HG03139 (cell line): Measurements from ENCODE around the gene CCDC87.
"Not testable (repeated sequence)": the region's sequence is repeated elsewhere in the genome, so short reads cannot be mapped to it uniquely, and the experiment has no call there.

ENCODE experiments used
- ATAC-seq: cut with Tn5 transposase; IDR thresholded peaks from one replicate; pipeline ENCODE4 v1.9.1; 2021; ENCODE audit not compliant: unreplicated experiment

The CCDC87 gene, protein sequence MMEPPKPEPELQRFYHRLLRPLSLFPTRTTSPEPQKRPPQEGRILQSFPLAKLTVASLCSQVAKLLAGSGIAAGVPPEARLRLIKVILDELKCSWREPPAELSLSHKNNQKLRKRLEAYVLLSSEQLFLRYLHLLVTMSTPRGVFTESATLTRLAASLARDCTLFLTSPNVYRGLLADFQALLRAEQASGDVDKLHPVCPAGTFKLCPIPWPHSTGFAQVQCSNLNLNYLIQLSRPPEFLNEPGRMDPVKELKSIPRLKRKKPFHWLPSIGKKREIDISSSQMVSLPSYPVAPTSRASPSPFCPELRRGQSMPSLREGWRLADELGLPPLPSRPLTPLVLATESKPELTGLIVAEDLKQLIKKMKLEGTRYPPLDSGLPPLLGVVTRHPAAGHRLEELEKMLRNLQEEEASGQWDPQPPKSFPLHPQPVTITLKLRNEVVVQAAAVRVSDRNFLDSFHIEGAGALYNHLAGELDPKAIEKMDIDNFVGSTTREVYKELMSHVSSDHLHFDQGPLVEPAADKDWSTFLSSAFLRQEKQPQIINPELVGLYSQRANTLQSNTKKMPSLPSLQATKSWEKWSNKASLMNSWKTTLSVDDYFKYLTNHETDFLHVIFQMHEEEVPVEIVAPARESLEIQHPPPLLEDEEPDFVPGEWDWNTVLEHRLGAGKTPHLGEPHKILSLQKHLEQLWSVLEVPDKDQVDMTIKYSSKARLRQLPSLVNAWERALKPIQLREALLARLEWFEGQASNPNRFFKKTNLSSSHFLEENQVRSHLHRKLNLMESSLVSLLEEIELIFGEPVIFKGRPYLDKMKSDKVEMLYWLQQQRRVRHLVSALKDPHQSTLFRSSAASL

GRCh38 chr11:66592457-66593302, at the start of gene CCDC87, which contains the start of gene CCS:
Gene CCDC87, minus strand, starts transcription at chr11:66593063. Its CDS starts 48 bp downstream, at chr11:66593015.
Gene CCS, plus strand, starts transcription at chr11:66593185. Its CDS starts 77 bp downstream, at chr11:66593262.
- ATAC-seq = peak; percentile 86

GRCh38 chr11:66641834-66642233, 49.0 kb upstream of the CCDC87 start:
- ATAC-seq = no peak

GRCh38 chr11:66639814-66640340, 47.0 kb upstream of the CCDC87 start:
- ATAC-seq = not testable (repeated sequence)

GRCh38 chr11:66639066-66639813, 46.4 kb upstream of the CCDC87 start:
- no peak for ATAC-seq

DNA sequence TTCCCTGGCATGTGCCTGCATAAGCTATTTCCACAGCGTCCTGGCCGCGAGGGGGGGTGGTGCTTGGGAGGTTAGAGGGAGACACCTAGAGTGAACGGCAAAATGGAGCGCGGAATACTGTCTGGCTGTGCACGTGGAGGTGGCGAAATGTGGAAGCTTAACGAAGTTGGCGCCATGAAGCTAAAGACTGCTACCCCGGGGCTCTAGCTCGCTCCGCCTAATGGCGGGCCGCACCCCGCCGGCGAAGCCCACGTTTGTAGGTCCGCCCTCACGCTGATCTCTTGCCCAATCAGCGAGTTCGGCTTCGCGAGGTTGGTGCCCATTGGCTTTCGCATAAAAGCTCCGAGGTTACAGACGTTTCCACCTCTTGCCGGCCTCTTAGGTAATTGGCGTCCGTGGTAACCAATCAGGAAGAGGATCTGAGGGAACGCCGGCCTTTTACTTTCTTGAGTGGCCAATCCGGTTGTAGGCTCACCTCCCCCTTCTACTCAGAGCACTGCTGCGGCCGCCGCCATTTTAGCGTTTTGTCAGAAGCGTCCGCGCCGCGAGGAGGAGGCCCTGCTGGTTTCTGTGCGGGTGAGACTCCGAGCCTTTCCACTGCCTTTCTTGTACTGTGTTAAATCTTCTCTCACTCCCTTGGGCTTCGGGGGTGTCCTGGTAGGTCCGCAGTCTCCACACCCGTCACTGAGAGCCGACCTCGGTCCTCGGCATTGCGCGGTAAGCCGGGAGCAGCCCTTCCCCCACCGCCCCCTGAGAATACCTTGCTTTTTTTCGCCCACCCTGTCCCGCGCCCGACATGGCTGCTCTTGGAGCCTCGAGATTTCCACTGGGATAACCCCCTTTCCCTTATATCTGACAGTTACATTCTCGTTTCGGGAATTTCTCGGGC, 45.6 kb upstream of the CCDC87 start, which contains the start of gene RBM4:
TSS of gene RBM4 (plus strand) at position 527 of the 889 bp plus-strand sequence. CDS start 1,009 bp downstream, outside the sequence.
- peak; percentile 91 for ATAC-seq

DNA sequence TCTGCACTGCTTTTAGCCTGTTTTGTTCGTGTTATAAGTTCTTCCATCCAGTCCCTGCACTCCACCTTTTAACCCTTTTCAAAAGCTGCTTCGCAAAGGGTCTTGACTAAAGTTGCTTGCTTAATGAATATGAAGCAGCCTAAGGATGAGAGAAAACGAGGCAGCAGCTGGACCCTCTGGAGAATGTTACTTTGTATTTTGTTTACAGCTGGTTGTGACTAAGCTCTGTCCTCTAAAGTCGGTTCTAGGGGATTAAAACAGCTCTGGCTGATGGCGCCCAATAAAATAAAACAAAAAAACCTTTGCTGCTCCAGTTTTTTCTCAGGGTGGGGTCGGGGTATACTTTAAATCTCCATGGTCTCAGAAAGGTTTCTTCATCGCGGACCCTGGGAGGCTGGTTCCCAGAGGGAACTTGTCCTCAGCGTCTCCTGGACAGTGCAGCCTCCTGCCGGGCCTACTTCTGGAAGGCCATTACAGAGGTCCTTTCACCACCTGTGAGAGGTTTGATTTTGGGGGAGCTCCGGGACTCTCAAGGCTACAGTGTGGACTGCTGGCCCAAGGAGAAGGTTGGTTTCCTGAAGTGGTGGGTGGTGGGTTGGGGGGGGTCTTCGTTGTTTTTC, 44.8 kb upstream of the CCDC87 start:
- no peak for ATAC-seq

DNA sequence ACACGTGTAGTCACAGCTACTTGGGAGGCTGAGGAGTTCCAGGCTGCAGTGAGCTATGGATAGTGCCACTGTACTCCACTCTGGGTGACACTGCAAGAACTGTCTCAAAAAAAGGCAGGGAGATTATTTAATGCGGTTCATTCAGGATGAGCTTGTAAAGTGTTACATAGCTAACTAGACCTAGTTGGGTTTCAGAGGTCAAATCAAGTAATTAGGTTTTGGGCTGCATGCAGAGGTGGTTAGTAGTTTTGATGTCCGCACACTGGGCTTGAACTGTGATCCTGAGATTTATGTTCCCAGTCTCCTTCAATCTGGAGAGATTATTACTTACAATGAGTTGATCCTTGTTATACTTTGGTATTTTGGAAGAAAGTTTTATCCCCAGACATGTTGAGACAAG, 43.5 kb upstream of the CCDC87 start:
- ATAC-seq = no peak

DNA sequence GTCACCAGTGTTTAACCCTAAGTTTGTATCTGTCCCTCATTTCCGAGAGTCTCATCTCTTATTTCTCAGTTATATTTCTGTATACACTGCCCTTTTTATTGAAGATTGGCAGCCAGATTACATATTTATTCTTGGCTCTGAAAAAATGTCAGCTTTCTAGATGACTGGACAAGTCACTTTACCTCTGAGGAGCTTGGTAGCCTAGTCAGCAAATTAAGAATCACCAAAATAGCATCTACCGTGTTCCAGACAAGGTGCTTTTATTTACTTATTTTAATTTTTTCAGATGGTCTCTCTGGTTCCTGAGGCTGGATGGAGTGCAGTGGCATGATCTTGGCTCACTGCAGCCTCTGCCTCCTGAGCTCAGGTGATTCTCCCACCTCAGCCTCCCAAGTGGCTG, 40.1 kb upstream of the CCDC87 start:
- ATAC-seq = no peak

DNA sequence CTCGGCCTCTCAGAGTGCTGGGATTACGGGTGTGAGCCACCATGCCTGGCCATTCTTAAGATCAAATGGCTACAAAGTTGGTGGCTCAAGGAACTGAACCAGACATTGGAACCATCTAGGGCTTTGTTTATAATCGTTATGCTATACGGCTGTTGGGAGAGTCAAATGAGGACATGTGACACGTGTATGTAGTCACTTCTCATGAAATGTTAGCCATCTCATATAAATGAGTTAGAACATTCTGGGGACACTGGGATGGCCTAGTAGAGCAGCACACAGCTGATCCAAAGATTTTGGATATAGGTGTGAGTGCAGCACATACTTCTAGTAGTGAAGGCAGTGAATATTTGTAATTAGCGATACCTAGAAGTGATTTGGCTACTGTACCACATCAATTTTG, 39.0 kb upstream of the CCDC87 start:
- no peak for ATAC-seq

GRCh38 chr11:66629356-66629755, 36.5 kb upstream of the CCDC87 start:
- no peak for ATAC-seq

DNA sequence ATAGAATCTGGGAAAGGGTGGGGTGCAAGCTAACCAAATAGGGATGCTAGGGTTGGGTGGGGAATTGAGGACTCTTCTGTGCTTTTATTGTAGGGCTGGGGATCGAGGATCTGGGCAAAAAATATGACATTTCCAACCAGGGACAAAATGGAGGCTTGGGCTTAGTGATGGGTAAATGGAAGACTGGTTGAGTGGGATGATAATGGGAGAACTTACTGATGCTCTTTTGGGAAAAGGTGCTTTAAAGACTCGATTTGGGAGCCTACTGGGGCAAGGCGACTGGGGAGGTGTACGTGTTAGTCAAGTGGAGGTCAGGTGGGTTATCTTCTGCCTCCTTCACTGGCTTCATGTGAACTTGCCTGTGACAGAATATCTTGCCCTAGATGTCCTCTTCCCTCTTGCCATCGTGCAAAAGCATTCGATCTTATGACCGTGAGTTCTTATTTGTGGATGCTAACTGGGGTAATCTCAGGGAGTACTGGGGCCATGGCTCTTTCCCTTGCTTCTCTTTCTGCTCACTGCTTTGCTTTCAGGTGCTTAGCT, 35.3 kb upstream of the CCDC87 start:
- no peak for ATAC-seq

DNA sequence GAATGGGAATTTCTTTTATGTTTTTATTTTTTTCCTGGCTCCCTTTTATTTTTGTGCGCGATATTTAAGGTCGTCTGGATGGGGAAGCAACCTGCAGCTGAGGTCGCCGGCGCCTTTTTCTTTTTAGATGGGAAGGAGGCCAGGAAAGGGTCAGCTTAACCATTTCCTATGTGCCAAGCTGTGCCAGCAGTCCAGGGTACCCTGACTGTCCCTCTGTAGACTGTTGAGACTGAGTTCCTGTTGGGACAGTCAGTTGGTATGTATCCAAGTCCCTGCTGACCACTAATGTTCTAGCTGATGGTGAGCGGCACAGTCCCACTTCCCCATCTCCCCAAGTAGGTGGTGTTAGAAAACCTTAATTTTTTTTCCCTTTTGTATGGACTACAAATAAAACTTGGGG, 34.1 kb upstream of the CCDC87 start:
- no peak for ATAC-seq

GRCh38 chr11:66626382-66626781, 33.5 kb upstream of the CCDC87 start:
- ATAC-seq = no peak

GRCh38 chr11:66625752-66626149, 32.9 kb upstream of the CCDC87 start:
- no peak for ATAC-seq

DNA sequence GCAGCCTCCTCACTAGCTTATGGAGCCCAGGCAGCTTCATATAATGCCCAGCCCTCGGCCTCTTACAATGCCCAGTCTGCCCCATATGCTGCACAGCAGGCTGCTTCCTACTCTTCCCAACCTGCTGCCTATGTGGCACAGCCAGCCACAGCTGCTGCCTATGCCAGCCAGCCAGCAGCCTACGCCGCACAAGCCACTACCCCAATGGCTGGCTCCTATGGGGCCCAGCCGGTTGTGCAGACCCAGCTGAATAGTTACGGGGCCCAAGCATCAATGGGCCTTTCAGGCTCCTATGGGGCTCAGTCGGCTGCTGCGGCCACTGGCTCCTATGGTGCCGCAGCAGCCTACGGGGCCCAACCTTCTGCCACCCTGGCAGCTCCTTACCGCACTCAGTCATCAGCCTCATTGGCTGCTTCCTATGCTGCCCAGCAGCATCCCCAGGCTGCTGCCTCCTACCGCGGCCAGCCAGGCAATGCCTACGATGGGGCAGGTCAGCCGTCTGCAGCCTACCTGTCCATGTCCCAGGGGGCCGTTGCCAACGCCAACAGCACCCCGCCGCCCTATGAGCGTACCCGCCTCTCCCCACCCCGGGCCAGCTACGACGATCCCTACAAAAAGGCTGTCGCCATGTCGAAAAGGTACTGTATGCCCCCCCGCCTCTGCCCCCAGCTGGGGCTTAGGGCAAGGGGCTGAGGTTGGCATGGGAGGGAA, 32.3 kb upstream of the CCDC87 start:
- ATAC-seq = no peak

GRCh38 chr11:66624450-66624849, 31.6 kb upstream of the CCDC87 start:
- no peak for ATAC-seq

- ATAC-seq = no peak
Observed at GRCh38 chr11:66619080-66619554, 26.3 kb upstream of the CCDC87 start.
